Panc1 (cell line): ENCODE measurements around the gene GPR37L1. TPM values are rescaled to one million over a fixed set of nuclear protein-coding genes. Genes with fewer than 3 reads are reported as not detected.
A peak's percentile ranks its signal among the peaks of the same experiment; 100 is the strongest.

Experiments used
- ATAC-seq: fragments of 200-7000 bp; cut with Tn5 transposase; 2 replicates; pipeline ENCODE4 v1.9.1; 2020; ENCODE audit warnings: mild to moderate bottlenecking, moderate library complexity
- BruUV-seq: library from RNA; stranded (reverse); fragments of 400-500 nt; replicated peaks from 2 replicates; lab custom pipeline; 2021; lab: Mats Ljungman, UMichigan
- CTCF ChIA-PET: fragments of 300-600 bp; sonication (Branson Sonifier 250); formaldehyde crosslinking; loops from one replicate; lab custom pipeline; 2022; ENCODE audit warnings: antibody characterized with exemption; lab: Charles Lee
- POLR2A ChIA-PET: fragments of 300-600 bp; sonication (Branson Sonifier 250); formaldehyde crosslinking; loops from one replicate; lab custom pipeline; 2022; ENCODE audit warnings: antibody characterized with exemption; lab: Charles Lee
- DNase-seq: peaks from one replicate; pipeline ENCODE4 v3.0.0-alpha.2; 2010; ENCODE audit warnings: low read depth, low spot score
- H3K27ac ChIP-seq: 2 replicates; pipeline ENCODE4 v1.5.1; 2011; ENCODE audit warnings: mild to moderate bottlenecking, low read length, inconsistent platforms
- H3K27me3 ChIP-seq: fragments of 200-500 bp; sonication (Bioruptor generic); 2 replicates; pipeline ENCODE4 v1.6.0; 2014; ENCODE audit warnings: low read length, inconsistent platforms; ENCODE audit not compliant: control insufficient read depth, insufficient read depth
- H3K36me3 ChIP-seq: fragments of 200-500 bp; sonication (Bioruptor generic); 2 replicates; pipeline ENCODE4 v1.5.1; 2014; ENCODE audit warnings: inconsistent platforms, mild to moderate bottlenecking, low read length, moderate library complexity; ENCODE audit not compliant: control insufficient read depth, insufficient read depth
- H3K4me1 ChIP-seq: 2 replicates; pipeline ENCODE4 v1.5.1; 2011; ENCODE audit warnings: inconsistent platforms, mild to moderate bottlenecking, low read length, moderate library complexity; ENCODE audit not compliant: control insufficient read depth, insufficient read depth
- H3K4me3 ChIP-seq, 2 experiments: 2 replicates each; pipeline ENCODE4 v1.5.1; 2011 to 2012; ENCODE audit warnings: low read depth in 2 of 2, low read length in 2 of 2, mild to moderate bottlenecking in 2 of 2, inconsistent platforms in 1 of 2, moderate library complexity in 1 of 2
- H3K9me3 ChIP-seq: fragments of 200-500 bp; sonication (Bioruptor generic); 2 replicates; pipeline ENCODE4 v1.5.1; 2014; ENCODE audit warnings: low read depth, mild to moderate bottlenecking, inconsistent platforms, low read length, moderate library complexity; ENCODE audit not compliant: control insufficient read depth, insufficient read depth
- POLR2AphosphoS5 ChIP-seq: IDR thresholded peaks from 2 replicates; pipeline ENCODE4 v1.6.1; 2012; ENCODE audit warnings: mild to moderate bottlenecking, low read depth, low read length, moderate library complexity
- SIN3A ChIP-seq: IDR thresholded peaks from 2 replicates; pipeline ENCODE4 v1.6.1; 2012; ENCODE audit warnings: low read depth, mild to moderate bottlenecking, low read length, moderate library complexity, borderline replicate concordance; ENCODE audit not compliant: insufficient read depth
- TCF7L2 ChIP-seq: IDR thresholded peaks from 2 replicates; pipeline ENCODE4 v1.6.1; 2011; ENCODE audit warnings: mild to moderate bottlenecking, low read depth, low read length, inconsistent platforms
- in situ Hi-C: cut with HindIII; loops from 2 replicates; pipeline ENCODE4 v1.10.0; 2016; ENCODE audit warnings: low sequenced_read_pairs, low pct_unique_long_range_greater_than_20kb
- intact Hi-C: fragments of 100-400 bp; cut with micrococcal nuclease; formaldehyde crosslinking; loops from one replicate; pipeline ENCODE4 v1.10.0; 2022; ENCODE audit not compliant: unreplicated experiment
- total RNA-seq: library from RNA; stranded (reverse); gene quantifications from one replicate; pipeline ENCODE4 v1.2.1, GENCODE V29; 2021; ENCODE audit not compliant: unreplicated experiment
- TF ChIP-seq, protein P1 (sequence below), 2 experiments: IDR thresholded peaks; 2 replicates each; pipeline ENCODE4 v1.6.1; 2011 to 2012; ENCODE audit warnings: low read depth in 2 of 2, control low read depth in 1 of 2, low read length in 1 of 2, mild to moderate bottlenecking in 1 of 2, moderate library complexity in 1 of 2; ENCODE audit not compliant: insufficient read depth in 1 of 2
- TF ChIP-seq, protein P2 (sequence below): fragments of 450-650 bp; IDR thresholded peaks from 2 replicates; pipeline ENCODE4 v1.5.1; 2017; ENCODE audit warnings: mild to moderate bottlenecking

Gene GPR37L1
- total RNA-seq, 1 experiment from 2014 or later, result 0.44 TPM

DNA sequence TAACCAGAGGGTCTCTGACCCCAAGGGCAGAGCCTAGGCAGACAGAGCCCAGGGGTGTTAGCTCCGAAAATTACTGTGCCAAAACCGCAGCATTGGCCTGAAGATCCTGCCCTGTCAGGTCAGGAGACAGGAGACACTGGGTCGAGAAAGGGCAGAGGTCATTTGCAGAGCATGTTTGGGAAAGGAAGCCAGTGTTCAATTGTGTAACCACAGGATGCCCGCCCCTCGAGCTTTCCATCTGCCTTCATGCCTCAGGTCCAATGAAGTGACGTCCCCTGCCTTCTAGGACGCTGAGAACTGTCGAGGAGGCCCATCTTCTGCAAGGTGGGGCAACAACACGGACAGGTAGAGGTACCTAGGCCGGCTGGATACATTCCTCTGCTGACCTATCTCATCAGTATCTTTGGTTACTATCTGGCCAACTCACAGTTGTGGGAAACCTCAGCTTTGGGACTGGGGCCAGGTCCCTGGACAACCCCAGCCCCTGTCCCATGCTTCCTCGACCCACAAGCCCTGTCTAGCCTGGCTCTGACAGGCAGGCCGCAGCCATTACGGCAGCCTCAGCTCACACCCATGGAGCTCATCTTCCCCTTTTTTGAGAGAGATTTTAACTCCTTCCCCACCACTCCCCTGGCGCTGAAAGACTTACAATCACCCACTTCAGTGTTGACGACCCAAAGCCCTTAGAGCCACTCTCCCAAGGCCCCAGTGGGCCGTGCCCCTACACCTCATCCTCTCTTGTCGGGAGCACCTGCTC lies 20.5 kb downstream of the GPR37L1 start:
- BruUV-seq, result no TSS peak
- Histone ChIP-seq H3K27me3 (no peaks in the 10 kb centered on the region), H3K27ac (peak overlapping the region; percentile 87), H3K4me3 (peak overlapping the region; percentile 85 to 94), H3K36me3 (peaks cover 2% of the 10 kb centered on the region; the same call in 1 of the 2 replicates), H3K4me1 (peaks cover 15% of the 10 kb centered on the region), H3K9me3 (no peaks in the 10 kb centered on the region)
- POLR2A ChIA-PET, result interaction anchor here (1.0 kb wide), 1 partner anchor 133 kb away, joined by 3 read pairs; the partner anchor contains the start of gene ELF3
- DNase-seq, result no peak
- ATAC-seq, result peak; percentile 50
- TF ChIP-seq TCF7L2 (no peak), SIN3A (no peak), POLR2AphosphoS5 (no peak)
- TF ChIP-seq, protein P1, sequence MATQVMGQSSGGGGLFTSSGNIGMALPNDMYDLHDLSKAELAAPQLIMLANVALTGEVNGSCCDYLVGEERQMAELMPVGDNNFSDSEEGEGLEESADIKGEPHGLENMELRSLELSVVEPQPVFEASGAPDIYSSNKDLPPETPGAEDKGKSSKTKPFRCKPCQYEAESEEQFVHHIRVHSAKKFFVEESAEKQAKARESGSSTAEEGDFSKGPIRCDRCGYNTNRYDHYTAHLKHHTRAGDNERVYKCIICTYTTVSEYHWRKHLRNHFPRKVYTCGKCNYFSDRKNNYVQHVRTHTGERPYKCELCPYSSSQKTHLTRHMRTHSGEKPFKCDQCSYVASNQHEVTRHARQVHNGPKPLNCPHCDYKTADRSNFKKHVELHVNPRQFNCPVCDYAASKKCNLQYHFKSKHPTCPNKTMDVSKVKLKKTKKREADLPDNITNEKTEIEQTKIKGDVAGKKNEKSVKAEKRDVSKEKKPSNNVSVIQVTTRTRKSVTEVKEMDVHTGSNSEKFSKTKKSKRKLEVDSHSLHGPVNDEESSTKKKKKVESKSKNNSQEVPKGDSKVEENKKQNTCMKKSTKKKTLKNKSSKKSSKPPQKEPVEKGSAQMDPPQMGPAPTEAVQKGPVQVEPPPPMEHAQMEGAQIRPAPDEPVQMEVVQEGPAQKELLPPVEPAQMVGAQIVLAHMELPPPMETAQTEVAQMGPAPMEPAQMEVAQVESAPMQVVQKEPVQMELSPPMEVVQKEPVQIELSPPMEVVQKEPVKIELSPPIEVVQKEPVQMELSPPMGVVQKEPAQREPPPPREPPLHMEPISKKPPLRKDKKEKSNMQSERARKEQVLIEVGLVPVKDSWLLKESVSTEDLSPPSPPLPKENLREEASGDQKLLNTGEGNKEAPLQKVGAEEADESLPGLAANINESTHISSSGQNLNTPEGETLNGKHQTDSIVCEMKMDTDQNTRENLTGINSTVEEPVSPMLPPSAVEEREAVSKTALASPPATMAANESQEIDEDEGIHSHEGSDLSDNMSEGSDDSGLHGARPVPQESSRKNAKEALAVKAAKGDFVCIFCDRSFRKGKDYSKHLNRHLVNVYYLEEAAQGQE (IDR thresholded peaks at IDR 0.05; ENCODE audit: insufficient read depth in 1 of 2, low read depth in 2 of 2, low read length in 1 of 2), result no peak
- TF ChIP-seq, protein P2, sequence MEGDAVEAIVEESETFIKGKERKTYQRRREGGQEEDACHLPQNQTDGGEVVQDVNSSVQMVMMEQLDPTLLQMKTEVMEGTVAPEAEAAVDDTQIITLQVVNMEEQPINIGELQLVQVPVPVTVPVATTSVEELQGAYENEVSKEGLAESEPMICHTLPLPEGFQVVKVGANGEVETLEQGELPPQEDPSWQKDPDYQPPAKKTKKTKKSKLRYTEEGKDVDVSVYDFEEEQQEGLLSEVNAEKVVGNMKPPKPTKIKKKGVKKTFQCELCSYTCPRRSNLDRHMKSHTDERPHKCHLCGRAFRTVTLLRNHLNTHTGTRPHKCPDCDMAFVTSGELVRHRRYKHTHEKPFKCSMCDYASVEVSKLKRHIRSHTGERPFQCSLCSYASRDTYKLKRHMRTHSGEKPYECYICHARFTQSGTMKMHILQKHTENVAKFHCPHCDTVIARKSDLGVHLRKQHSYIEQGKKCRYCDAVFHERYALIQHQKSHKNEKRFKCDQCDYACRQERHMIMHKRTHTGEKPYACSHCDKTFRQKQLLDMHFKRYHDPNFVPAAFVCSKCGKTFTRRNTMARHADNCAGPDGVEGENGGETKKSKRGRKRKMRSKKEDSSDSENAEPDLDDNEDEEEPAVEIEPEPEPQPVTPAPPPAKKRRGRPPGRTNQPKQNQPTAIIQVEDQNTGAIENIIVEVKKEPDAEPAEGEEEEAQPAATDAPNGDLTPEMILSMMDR, result no peak
- intact Hi-C loops, result no loop called here
- CTCF ChIA-PET, result no interaction called here
- in situ Hi-C loops, result no loop called here

DNA sequence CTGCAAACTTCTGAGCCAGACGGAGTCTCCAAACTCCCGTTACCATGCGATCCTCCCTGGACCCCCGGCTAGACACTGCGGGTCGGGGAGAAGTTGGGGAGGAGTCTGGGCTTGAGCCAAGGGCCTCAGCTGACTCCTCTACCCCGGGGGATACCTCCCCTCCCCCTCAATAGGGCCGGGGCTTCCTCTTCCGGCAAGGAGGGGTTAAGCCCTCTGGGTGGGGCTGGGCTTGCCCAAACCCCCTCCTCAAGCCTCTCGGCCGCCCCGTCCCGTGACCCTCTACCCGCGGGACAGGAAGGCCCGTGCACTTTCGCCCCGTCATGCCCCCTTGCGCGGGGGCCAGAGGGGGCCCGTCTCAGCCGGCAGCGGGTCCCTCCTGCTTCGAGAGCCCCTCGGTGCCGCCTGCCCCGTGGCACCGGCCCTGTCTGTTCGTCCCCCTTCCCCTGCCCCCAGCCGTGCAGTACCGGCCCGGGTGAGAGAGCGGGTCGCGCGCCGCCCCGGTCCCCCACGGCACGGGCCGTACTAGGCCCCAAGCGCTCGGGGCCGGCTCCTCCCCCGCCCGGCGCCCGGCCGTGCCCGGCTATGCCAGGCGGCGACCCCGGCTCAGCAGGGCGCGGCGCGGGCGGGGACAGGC lies 21.2 kb downstream of the GPR37L1 start:
- Histone ChIP-seq H3K9me3 (no peaks in the 10 kb centered on the region), H3K27ac (peak overlapping the region; percentile 87), H3K4me1 (peaks cover 15% of the 10 kb centered on the region), H3K36me3 (peaks cover 2% of the 10 kb centered on the region; the same call in 1 of the 2 replicates), H3K4me3 (peak overlapping the region; percentile 85 to 94), H3K27me3 (no peaks in the 10 kb centered on the region)
- CTCF ChIA-PET, result no interaction called here
- peak; percentile 75 for ATAC-seq
- POLR2A ChIA-PET, result interaction anchor here (1.0 kb wide), 1 partner anchor 134 kb away, joined by 3 read pairs; the partner anchor contains the start of gene ELF3
- intact Hi-C loops, result no loop called here
- TF ChIP-seq, protein P2, result no peak
- no peak for TF ChIP-seq POLR2AphosphoS5
- TF ChIP-seq, protein P1 (IDR thresholded peaks at IDR 0.05; ENCODE audit: insufficient read depth in 1 of 2, low read depth in 2 of 2, low read length in 1 of 2), result no peak
- no peak for TF ChIP-seq TCF7L2
- TF ChIP-seq SIN3A, result no peak
- DNase-seq, result no peak
- in situ Hi-C loops, result no loop called here
- no TSS peak for BruUV-seq
